SU-DHL-6 (cell line): ENCODE results near the gene NAGPA.
"Not testable (repeated sequence)": the region's sequence is repeated elsewhere in the genome, so short reads cannot be mapped to it uniquely, and the experiment has no call there.

ENCODE experiments used
- H2AFZ ChIP-seq: fragments of 200-600 bp; sonication (generic); 2 replicates; pipeline ENCODE4 v1.6.1; 2014; ENCODE audit warnings: low read depth, mild to moderate bottlenecking, moderate library complexity, mixed read lengths, antibody characterized with exemption, low read length; ENCODE audit not compliant: severe bottlenecking
- H3F3A ChIP-seq: fragments of 200-600 bp; shearing (Covaris generic); 2 replicates; pipeline ENCODE4 v1.6.0; 2016; ENCODE audit warnings: antibody characterized with exemption, mild to moderate bottlenecking; ENCODE audit not compliant: insufficient read depth
- H3K27ac ChIP-seq: fragments of 200-600 bp; sonication (generic); 2 replicates; pipeline ENCODE4 v1.5.1; 2016; ENCODE audit warnings: low read depth, mild to moderate bottlenecking, low read length, moderate library complexity, mixed read lengths
- H3K27me3 ChIP-seq: fragments of 200-600 bp; sonication (generic), shearing (Covaris generic); 2 replicates; pipeline ENCODE4 v1.6.0; 2014; ENCODE audit warnings: mild to moderate bottlenecking, low read length
- H3K36me3 ChIP-seq: fragments of 200-600 bp; sonication (generic); 2 replicates; pipeline ENCODE4 v1.6.1; 2014; ENCODE audit warnings: mild to moderate bottlenecking, low read length, mixed read lengths
- H3K4me2 ChIP-seq: fragments of 300-600, 200-600 bp; shearing (Covaris generic), sonication (generic); 2 replicates; pipeline ENCODE4 v1.6.0; 2014; ENCODE audit warnings: low read length, low read depth, mild to moderate bottlenecking; ENCODE audit not compliant: poor library complexity, severe bottlenecking
- H3K4me3 ChIP-seq: fragments of 200-600 bp; sonication (generic); 2 replicates; pipeline ENCODE4 v1.5.1; 2014; ENCODE audit warnings: antibody characterized with exemption, low read length, mild to moderate bottlenecking, mixed read lengths; ENCODE audit not compliant: insufficient read depth, poor library complexity, severe bottlenecking
- H3K79me2 ChIP-seq: fragments of 200-600 bp; sonication (generic); 2 replicates; pipeline ENCODE4 v1.6.1; 2014; ENCODE audit warnings: mild to moderate bottlenecking, low read length, moderate library complexity; ENCODE audit not compliant: insufficient read depth
- H3K9ac ChIP-seq: fragments of 200-600 bp; sonication (generic); 2 replicates; pipeline ENCODE4 v1.7.0; 2014; ENCODE audit warnings: mild to moderate bottlenecking, low read length
- H3K9me2 ChIP-seq: fragments of 200-600 bp; sonication (generic); replicated peaks from 2 replicates; pipeline ENCODE4 v1.6.1; 2014; ENCODE audit warnings: low read length; ENCODE audit not compliant: insufficient read depth
- H3K9me3 ChIP-seq: fragments of 200-600 bp; sonication (generic); 2 replicates; pipeline ENCODE4 v1.6.1; 2014; ENCODE audit warnings: low read length, mixed read lengths; ENCODE audit not compliant: insufficient read depth
- H4K20me1 ChIP-seq: fragments of 200-600 bp; sonication (generic); 2 replicates; pipeline ENCODE4 v1.6.1; 2014; ENCODE audit warnings: low read depth, mild to moderate bottlenecking, antibody characterized with exemption, low read length, moderate library complexity, mixed read lengths
- CTCF ChIP-seq: fragments of 200-600 bp; sonication (generic); IDR thresholded peaks from one replicate; pipeline ENCODE4 v1.5.1; 2017; ENCODE audit warnings: antibody characterized with exemption, mild to moderate bottlenecking, low read length, moderate library complexity; ENCODE audit not compliant: insufficient read depth, poor library complexity, severe bottlenecking
- EZH2phosphoT487 ChIP-seq: fragments of 200-600 bp; sonication (generic), shearing (Covaris generic); conservative IDR thresholded peaks from 2 replicates; pipeline ENCODE4 v1.6.1; 2018; ENCODE audit warnings: mild to moderate bottlenecking, antibody characterized with exemption, low read length, moderate library complexity, mixed read lengths

Gene NAGPA

GRCh38 chr16:5077304-5077703 lies 43.6 kb upstream of the NAGPA start:
- Histone ChIP-seq H3K9me3 (no peaks in the 10 kb centered on the region), H3K9me2 (no peaks in the 10 kb centered on the region)
- TF ChIP-seq CTCF (no peak), EZH2phosphoT487 (no peak)

GRCh38 chr16:5075637-5076036 lies 41.9 kb upstream of the NAGPA start:
- Histone ChIP-seq H3K27ac (no peak overlapping the region), H3K9me3 (no peaks in the 10 kb centered on the region), H2AFZ (no peak overlapping the region), H3K4me2 (no peak overlapping the region), H3K9ac (no peak overlapping the region), H3F3A (no peaks in the 10 kb centered on the region), H3K79me2 (peaks cover 19% of the 10 kb centered on the region; the same call in 1 of the 2 replicates), H4K20me1 (no peaks in the 10 kb centered on the region), H3K9me2 (no peaks in the 10 kb centered on the region), H3K4me3 (no peak overlapping the region), H3K36me3 (no peaks in the 10 kb centered on the region; the same call in 1 of the 2 replicates), H3K27me3 (no peaks in the 10 kb centered on the region)
- no peak for TF ChIP-seq CTCF
- no peak for TF ChIP-seq EZH2phosphoT487

More at GRCh38 chr16:5077304-5077703, 43.6 kb upstream of the NAGPA start:
- Histone ChIP-seq H3K79me2 (peaks cover 13% of the 10 kb centered on the region; the same call in 1 of the 2 replicates), H3K36me3 (no peaks in the 10 kb centered on the region; the same call in 1 of the 2 replicates), H3K4me2 (no peak overlapping the region), H3K27ac (no peak overlapping the region), H2AFZ (no peak overlapping the region), H3K4me3 (no peak overlapping the region), H4K20me1 (no peaks in the 10 kb centered on the region), H3F3A (no peaks in the 10 kb centered on the region), H3K9ac (no peak overlapping the region), H3K27me3 (no peaks in the 10 kb centered on the region)

- H3K9me2 ChIP-seq, H3K27ac ChIP-seq, H4K20me1 ChIP-seq, H3F3A ChIP-seq, H3K27me3 ChIP-seq, H3K9me3 ChIP-seq, H2AFZ ChIP-seq, H3K36me3 ChIP-seq, H3K4me2 ChIP-seq, H3K9ac ChIP-seq, H3K4me3 ChIP-seq: not testable (repeated sequence)
- H3K79me2 ChIP-seq = peaks cover 19% of the 10 kb centered on the region; the same call in 1 of the 2 replicates
Measured at GRCh38 chr16:5073771-5074170, 40.0 kb upstream of the NAGPA start.

- no peaks in the 10 kb centered on the region; the same call in 1 of the 2 replicates for H3K36me3 ChIP-seq
- peaks cover 19% of the 10 kb centered on the region; the same call in 1 of the 2 replicates for H3K79me2 ChIP-seq
- H3K27me3 ChIP-seq = no peaks in the 10 kb centered on the region
- TF ChIP-seq EZH2phosphoT487 = no peak
- no peak for TF ChIP-seq CTCF
- H3K9me2 ChIP-seq = no peaks in the 10 kb centered on the region
- no peak overlapping the region for H3K27ac ChIP-seq
- peak overlapping the region; percentile 88 for H3K4me2 ChIP-seq
- H3K4me3 ChIP-seq = no peak overlapping the region
- H2AFZ ChIP-seq = no peak overlapping the region
- H4K20me1 ChIP-seq = no peaks in the 10 kb centered on the region
- no peaks in the 10 kb centered on the region for H3K9me3 ChIP-seq
- H3K9ac ChIP-seq = peak overlapping the region; percentile 75; the same call in 1 of the 2 replicates
- H3F3A ChIP-seq = no peaks in the 10 kb centered on the region
Measured at GRCh38 chr16:5073279-5073629, 39.5 kb upstream of the NAGPA start.
